Tibial artery (tissue), 4 donors: ENCODE data around the gene UPK2.

Source experiments
- DNase-seq, 2 donors: peaks; one replicate each; pipeline ENCODE4 v3.0.0-alpha.2; 2019
- H3K27ac ChIP-seq, 2 donors: fragments of 200-600 bp; sonication (generic) in 1 of 2; 1 replicate in 1 of 2; 2 replicates in 1 of 2; pipeline ENCODE4 v1.5.1; 2018 to 2019; ENCODE audit warnings: mild to moderate bottlenecking in 1 of 2
- H3K27me3 ChIP-seq, 2 donors: fragments of 200-600 bp; sonication (generic) in 1 of 2; one replicate each; pipeline versions ENCODE4 v1.5.1 to v1.6.0; 2016 to 2019
- H3K36me3 ChIP-seq, 3 donors: fragments of 200-600 bp; sonication (generic) in 2 of 3; one replicate each; pipeline ENCODE4 v1.5.1; 2016 to 2019; ENCODE audit warnings: mild to moderate bottlenecking in 2 of 3
- H3K4me1 ChIP-seq, 4 donors: fragments of 200-600 bp; sonication (generic) in 2 of 4; 1 replicate in 3 of 4; 2 replicates in 1 of 4; pipeline ENCODE4 v1.5.1; 2016 to 2019
- H3K4me3 ChIP-seq, 2 donors: fragments of 200-600 bp; sonication (generic) in 1 of 2; 1 replicate in 1 of 2; 2 replicates in 1 of 2; pipeline ENCODE4 v1.5.1; 2018 to 2019; ENCODE audit warnings: mild to moderate bottlenecking in 2 of 2
- H3K9me3 ChIP-seq, 3 donors: fragments of 200-600 bp; sonication (generic) in 1 of 3; one replicate each; pipeline ENCODE4 v1.5.1; 2016 to 2019
- CTCF ChIP-seq, 2 experiments: fragments of 200-600 bp in 1 of 2; fragments of 450-650 bp in 1 of 2; IDR thresholded peaks; one replicate each; pipeline ENCODE4 v1.5.1; 2017 to 2019; ENCODE audit warnings: antibody characterized with exemption in 2 of 2, mild to moderate bottlenecking in 1 of 2, moderate library complexity in 1 of 2
- intact Hi-C: fragments of 100-400 bp; cut with DNase I; formaldehyde crosslinking; loops from one replicate; pipeline ENCODE4 v1.15.0; 2023; ENCODE audit warnings: low total_unique reads

Gene UPK2

GRCh38 chr11:118929501-118930093, 26.5 kb upstream of the UPK2 start:
- intact Hi-C loops, result loop anchor here (5.0 kb wide), 1 partner anchor 137 kb away; the partner anchor contains the start of gene DDX6
- DNase-seq, result peak; percentile 83 to 93

GRCh38 chr11:118930094-118930712, 25.9 kb upstream of the UPK2 start:
- H3K27ac ChIP-seq, result peak overlapping the region; percentile 96 to 99
- H3K27me3 ChIP-seq, result no peaks in the 10 kb centered on the region
- H3K4me3 ChIP-seq, result peak overlapping the region; percentile 74 to 86
- intact Hi-C loops, result no loop called here
- DNase-seq, result peak; percentile 77 to 90
- no peaks in the 10 kb centered on the region for H3K36me3 ChIP-seq
- peak; percentile 97 to 98 for TF ChIP-seq CTCF (IDR thresholded peaks at IDR 0.05)
- no peaks in the 10 kb centered on the region for H3K9me3 ChIP-seq
- peaks cover 0 to 48% (median 36%) of the 10 kb centered on the region in 4 donors for H3K4me1 ChIP-seq

More at GRCh38 chr11:118929501-118930093, 26.5 kb upstream of the UPK2 start:
- no peak for TF ChIP-seq CTCF (IDR thresholded peaks at IDR 0.05)
- no peaks in the 10 kb centered on the region for H3K36me3 ChIP-seq
- no peaks in the 10 kb centered on the region for H3K27me3 ChIP-seq
- H3K27ac ChIP-seq, result peak overlapping the region; percentile 96 to 99
- peak overlapping the region; percentile 74 to 86 for H3K4me3 ChIP-seq
- H3K9me3 ChIP-seq, result no peaks in the 10 kb centered on the region
- peaks cover 0 to 48% (median 36%) of the 10 kb centered on the region in 4 donors for H3K4me1 ChIP-seq

GRCh38 chr11:118931571-118931970, 24.5 kb upstream of the UPK2 start:
- no peak for TF ChIP-seq CTCF (IDR thresholded peaks at IDR 0.05)
- H3K36me3 ChIP-seq, result no peaks in the 10 kb centered on the region
- H3K4me3 ChIP-seq, result no peak overlapping the region
- peaks cover 0 to 41% (median 32%) of the 10 kb centered on the region in 4 donors for H3K4me1 ChIP-seq
- DNase-seq, result no peak
- H3K9me3 ChIP-seq, result no peaks in the 10 kb centered on the region
- H3K27ac ChIP-seq, result no peak overlapping the region
- no peaks in the 10 kb centered on the region for H3K27me3 ChIP-seq
- intact Hi-C loops, result no loop called here

GRCh38 chr11:118933486-118933885, 22.6 kb upstream of the UPK2 start:
- no peak for TF ChIP-seq CTCF (IDR thresholded peaks at IDR 0.05)
- DNase-seq, result peak in 1 of 2 donors; percentile 49
- intact Hi-C loops, result no loop called here

GRCh38 chr11:118935376-118935775, 20.7 kb upstream of the UPK2 start:
- H3K27me3 ChIP-seq, result peaks cover 0 to 5% of the 10 kb centered on the region in 2 donors
- H3K4me3 ChIP-seq, result no peak overlapping the region
- DNase-seq, result no peak
- H3K9me3 ChIP-seq, result no peaks in the 10 kb centered on the region
- intact Hi-C loops, result no loop called here
- H3K27ac ChIP-seq, result no peak overlapping the region
- H3K36me3 ChIP-seq, result no peaks in the 10 kb centered on the region
- peaks cover 0 to 18% (median 10%) of the 10 kb centered on the region in 4 donors for H3K4me1 ChIP-seq
- no peak for TF ChIP-seq CTCF (IDR thresholded peaks at IDR 0.05)

More at GRCh38 chr11:118933486-118933885, 22.6 kb upstream of the UPK2 start:
- Histone ChIP-seq H3K4me1 (peaks cover 0 to 25% (median 16%) of the 10 kb centered on the region in 4 donors), H3K4me3 (no peak overlapping the region), H3K36me3 (no peaks in the 10 kb centered on the region), H3K9me3 (no peaks in the 10 kb centered on the region), H3K27me3 (no peaks in the 10 kb centered on the region), H3K27ac (peak overlapping the region; percentile 65 to 78)
